Body of pancreas (tissue), 4 donors: ENCODE results near the gene TMEM39A.

Experiments
- POLR2A ChIP-seq, 3 donors: fragments of 450-650 bp; IDR thresholded peaks; one replicate each; pipeline ENCODE4 v1.6.1; 2016; ENCODE audit warnings: antibody characterized with exemption in 3 of 3, mild to moderate bottlenecking in 2 of 3
- TF ChIP-seq, protein P1 (sequence below), 7 experiments: fragments of 450-650 bp in 4 of 7; fragments of 200-600 bp in 3 of 7; sonication (generic) in 3 of 7; IDR thresholded peaks; one replicate each; pipeline ENCODE4 v1.5.1; 2016 to 2019; ENCODE audit warnings: antibody characterized with exemption in 7 of 7

DNA sequence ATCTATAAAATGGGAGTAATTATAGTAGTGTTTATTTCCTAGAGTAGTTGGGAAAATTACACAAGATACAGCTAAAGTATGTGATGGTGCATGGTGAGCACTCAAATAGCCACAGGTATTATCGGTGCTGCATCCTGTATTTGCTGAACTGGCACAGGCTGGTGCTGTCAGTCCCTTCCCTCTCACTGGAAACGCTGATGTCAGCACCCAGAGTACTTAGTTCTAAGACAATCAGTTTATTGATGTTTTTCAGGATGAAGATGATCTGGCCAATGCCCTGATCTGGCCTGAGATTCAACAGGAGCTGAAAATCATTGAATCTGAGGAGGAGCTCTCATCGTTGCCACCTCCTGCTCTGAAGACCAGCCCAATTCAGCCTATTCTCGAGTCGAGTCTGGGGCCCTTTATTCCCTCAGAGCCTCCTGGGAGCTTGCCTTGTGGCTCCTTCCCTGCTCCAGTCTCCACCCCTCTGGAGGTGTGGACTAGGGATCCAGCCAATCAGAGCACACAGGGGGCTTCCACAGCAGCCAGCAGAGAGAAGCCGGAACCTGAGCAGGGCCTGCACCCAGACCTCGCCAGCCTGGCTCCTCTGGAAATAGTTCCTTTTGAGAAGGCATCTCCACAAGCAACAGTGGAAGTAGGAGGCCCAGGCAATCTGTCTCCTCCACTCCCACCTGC is 49.7 kb downstream of the TMEM39A start:
- no peak for TF ChIP-seq POLR2A (IDR thresholded peaks at IDR 0.05)
- TF ChIP-seq, protein P1, sequence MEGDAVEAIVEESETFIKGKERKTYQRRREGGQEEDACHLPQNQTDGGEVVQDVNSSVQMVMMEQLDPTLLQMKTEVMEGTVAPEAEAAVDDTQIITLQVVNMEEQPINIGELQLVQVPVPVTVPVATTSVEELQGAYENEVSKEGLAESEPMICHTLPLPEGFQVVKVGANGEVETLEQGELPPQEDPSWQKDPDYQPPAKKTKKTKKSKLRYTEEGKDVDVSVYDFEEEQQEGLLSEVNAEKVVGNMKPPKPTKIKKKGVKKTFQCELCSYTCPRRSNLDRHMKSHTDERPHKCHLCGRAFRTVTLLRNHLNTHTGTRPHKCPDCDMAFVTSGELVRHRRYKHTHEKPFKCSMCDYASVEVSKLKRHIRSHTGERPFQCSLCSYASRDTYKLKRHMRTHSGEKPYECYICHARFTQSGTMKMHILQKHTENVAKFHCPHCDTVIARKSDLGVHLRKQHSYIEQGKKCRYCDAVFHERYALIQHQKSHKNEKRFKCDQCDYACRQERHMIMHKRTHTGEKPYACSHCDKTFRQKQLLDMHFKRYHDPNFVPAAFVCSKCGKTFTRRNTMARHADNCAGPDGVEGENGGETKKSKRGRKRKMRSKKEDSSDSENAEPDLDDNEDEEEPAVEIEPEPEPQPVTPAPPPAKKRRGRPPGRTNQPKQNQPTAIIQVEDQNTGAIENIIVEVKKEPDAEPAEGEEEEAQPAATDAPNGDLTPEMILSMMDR (IDR thresholded peaks at IDR 0.05) = no peak
